ENCODE measurements around the gene ARID5B. TPM values are rescaled to one million over a fixed set of nuclear protein-coding genes. Genes with fewer than 3 reads are reported as not detected.
A peak's percentile ranks its signal among the peaks of the same experiment; 100 is the strongest.

The ARID5B gene
- polyA plus RNA-seq, 1 of the 3 experiments (the other 2 are of a cell fraction): 10.9 TPM

GRCh38 chr10:61990761-61991135 is 89.2 kb downstream of the ARID5B start (continued):
- TF ChIP-seq RAD21 (IDR thresholded peaks at IDR 0.05; ENCODE audit: low read length): no peak
- no peak for TF ChIP-seq YY1 (IDR thresholded peaks at IDR 0.05; ENCODE audit: low read depth)
- TF ChIP-seq, protein P1, sequence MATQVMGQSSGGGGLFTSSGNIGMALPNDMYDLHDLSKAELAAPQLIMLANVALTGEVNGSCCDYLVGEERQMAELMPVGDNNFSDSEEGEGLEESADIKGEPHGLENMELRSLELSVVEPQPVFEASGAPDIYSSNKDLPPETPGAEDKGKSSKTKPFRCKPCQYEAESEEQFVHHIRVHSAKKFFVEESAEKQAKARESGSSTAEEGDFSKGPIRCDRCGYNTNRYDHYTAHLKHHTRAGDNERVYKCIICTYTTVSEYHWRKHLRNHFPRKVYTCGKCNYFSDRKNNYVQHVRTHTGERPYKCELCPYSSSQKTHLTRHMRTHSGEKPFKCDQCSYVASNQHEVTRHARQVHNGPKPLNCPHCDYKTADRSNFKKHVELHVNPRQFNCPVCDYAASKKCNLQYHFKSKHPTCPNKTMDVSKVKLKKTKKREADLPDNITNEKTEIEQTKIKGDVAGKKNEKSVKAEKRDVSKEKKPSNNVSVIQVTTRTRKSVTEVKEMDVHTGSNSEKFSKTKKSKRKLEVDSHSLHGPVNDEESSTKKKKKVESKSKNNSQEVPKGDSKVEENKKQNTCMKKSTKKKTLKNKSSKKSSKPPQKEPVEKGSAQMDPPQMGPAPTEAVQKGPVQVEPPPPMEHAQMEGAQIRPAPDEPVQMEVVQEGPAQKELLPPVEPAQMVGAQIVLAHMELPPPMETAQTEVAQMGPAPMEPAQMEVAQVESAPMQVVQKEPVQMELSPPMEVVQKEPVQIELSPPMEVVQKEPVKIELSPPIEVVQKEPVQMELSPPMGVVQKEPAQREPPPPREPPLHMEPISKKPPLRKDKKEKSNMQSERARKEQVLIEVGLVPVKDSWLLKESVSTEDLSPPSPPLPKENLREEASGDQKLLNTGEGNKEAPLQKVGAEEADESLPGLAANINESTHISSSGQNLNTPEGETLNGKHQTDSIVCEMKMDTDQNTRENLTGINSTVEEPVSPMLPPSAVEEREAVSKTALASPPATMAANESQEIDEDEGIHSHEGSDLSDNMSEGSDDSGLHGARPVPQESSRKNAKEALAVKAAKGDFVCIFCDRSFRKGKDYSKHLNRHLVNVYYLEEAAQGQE (IDR thresholded peaks at IDR 0.05; ENCODE audit: low read depth, low read length): no peak
- no peak for TF ChIP-seq MXI1 (IDR thresholded peaks at IDR 0.05; ENCODE audit: low read depth, low read length)
- TF ChIP-seq USF1 (IDR thresholded peaks at IDR 0.05; ENCODE audit: borderline replicate concordance, low read depth): no peak

DNA sequence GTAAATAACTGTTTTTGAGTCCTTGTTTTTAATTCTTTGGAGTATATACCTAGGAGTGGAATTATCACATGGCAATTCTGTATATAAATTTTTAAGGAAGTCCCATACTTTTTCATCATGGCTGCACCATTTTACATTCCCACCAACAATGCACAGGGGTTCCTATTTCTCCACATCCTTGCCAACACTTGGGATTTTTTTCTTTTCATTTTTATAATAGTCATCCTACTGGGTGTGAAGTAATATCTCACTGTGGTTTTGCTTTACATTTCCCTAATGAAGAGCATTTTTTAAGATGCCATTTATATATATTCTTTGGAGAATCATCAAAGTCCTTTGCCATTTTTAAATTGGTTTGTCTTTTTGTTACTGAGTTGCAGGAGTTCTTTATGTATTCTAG is 89.7 kb downstream of the ARID5B start:
- H3K4me1 ChIP-seq (ENCODE audit: control insufficient read depth in 1 of 2, insufficient read depth in 2 of 2, low read depth in 1 of 2, low read length in 1 of 2): peaks cover 17 to 25% of the 10 kb centered on the region in 2 experiments
- CTCF ChIA-PET: no interaction called here
- peaks cover 0 to 6% of the 10 kb centered on the region in 2 experiments for H3K36me3 ChIP-seq (replicated peaks in 1 of 2; ENCODE audit: control insufficient read depth in 1 of 2, insufficient read depth in 2 of 2, low read length in 1 of 2)
- no peaks in the 10 kb centered on the region for H3K9me3 ChIP-seq
- no peak for DNase-seq
- no peak overlapping the region for H3K4me3 ChIP-seq (ENCODE audit: low read depth in 2 of 2, low read length in 1 of 2)
- no peak overlapping the region for H3K4me2 ChIP-seq
- no peak for TF ChIP-seq RFX5 (IDR thresholded peaks at IDR 0.05; ENCODE audit: low read length)
- no peak for TF ChIP-seq SMC3 (IDR thresholded peaks at IDR 0.05; ENCODE audit: low read depth, low read length)
- TF ChIP-seq MEF2A (IDR thresholded peaks at IDR 0.05; ENCODE audit: borderline replicate concordance, low read depth): no peak
- no peak for TF ChIP-seq FOXJ3 (CRISPR knock-in tag; IDR thresholded peaks at IDR 0.05)
- peaks cover 47% of the 10 kb centered on the region for H3K79me2 ChIP-seq (ENCODE audit: insufficient read depth)
- H3K27me3 ChIP-seq (ENCODE audit: insufficient read depth): no peaks in the 10 kb centered on the region
- H3K9me2 ChIP-seq: no peaks in the 10 kb centered on the region
- H3K27ac ChIP-seq (ENCODE audit: low read depth in 2 of 2, low read length in 1 of 2): no peak overlapping the region
- POLR2A ChIA-PET: no interaction called here
- no peaks in the 10 kb centered on the region for H4K20me1 ChIP-seq (ENCODE audit: insufficient read depth)
- peaks cover 28% of the 10 kb centered on the region for H3F3A ChIP-seq (replicated peaks; ENCODE audit: insufficient read depth)
- no peak overlapping the region for H3K9ac ChIP-seq
- no peak overlapping the region for H2AFZ ChIP-seq (ENCODE audit: low read depth)

GRCh38 chr10:61992059-61992460 is 90.6 kb downstream of the ARID5B start:
- ChIA-PET POLR2A (no interaction called here), CTCF (interaction anchor here (2.1 to 2.2 kb wide), 2 partner anchors 8 to 46 kb away, joined by 6 to 9 read pairs; no protein-coding TSS in a partner anchor)
- Histone ChIP-seq H3K9me3 (no peaks in the 10 kb centered on the region), H3K9ac (no peak overlapping the region; the same call in 1 of the 2 replicates), H3K9me2 (no peaks in the 10 kb centered on the region), H3K4me3 (ENCODE audit: low read depth in 2 of 2, low read length in 1 of 2) (peak overlapping the region in 1 of 2 experiments; percentile 50; a peak in 1 of 4 replicates), H2AFZ (ENCODE audit: low read depth) (no peak overlapping the region), H3K4me1 (ENCODE audit: control insufficient read depth in 1 of 2, insufficient read depth in 2 of 2, low read depth in 1 of 2, low read length in 1 of 2) (peaks cover 17 to 25% of the 10 kb centered on the region in 2 experiments), H3F3A (replicated peaks; ENCODE audit: insufficient read depth) (peaks cover 28% of the 10 kb centered on the region), H3K4me2 (peak overlapping the region; percentile 59), H3K27me3 (ENCODE audit: insufficient read depth) (no peaks in the 10 kb centered on the region), H3K79me2 (ENCODE audit: insufficient read depth) (peaks cover 50% of the 10 kb centered on the region), H3K36me3 (replicated peaks in 1 of 2; ENCODE audit: control insufficient read depth in 1 of 2, insufficient read depth in 2 of 2, low read length in 1 of 2) (peaks cover 0 to 6% of the 10 kb centered on the region in 2 experiments), H3K27ac (ENCODE audit: low read depth in 2 of 2, low read length in 1 of 2) (peak overlapping the region; percentile 72 to 91), H4K20me1 (ENCODE audit: insufficient read depth) (no peaks in the 10 kb centered on the region)
- no peak for TF ChIP-seq USF1 (IDR thresholded peaks at IDR 0.05; ENCODE audit: borderline replicate concordance, low read depth)
- 52% methylated on average over 4 of the region's 4 CpGs for WGBS (ENCODE audit: low lambda C conversion rate)
- DNase-seq: no peak
